Spleen (tissue), 11 donors: Measurements from ENCODE around the gene G6PC3. TPM values are rescaled to one million over a fixed set of nuclear protein-coding genes. Genes with fewer than 3 reads are reported as not detected.
"Not testable (repeated sequence)": the region's sequence is repeated elsewhere in the genome, so short reads cannot be mapped to it uniquely, and the experiment has no call there.

Experiments used
- DNase-seq: peaks from one replicate; pipeline ENCODE4 v3.0.0-alpha.2; 2020
- H3K27ac ChIP-seq, 8 donors: fragments of 200-600 bp; sonication (generic) in 7 of 8; 1 replicate in 4 of 8; 2 replicates in 4 of 8; pipeline versions ENCODE4 v1.5.0 to v1.8.0; 2016 to 2021; ENCODE audit warnings: inconsistent platforms in 4 of 8, mild to moderate bottlenecking in 4 of 8, moderate library complexity in 1 of 8
- H3K27me3 ChIP-seq, 7 donors: fragments of 200-600 bp; sonication (generic) in 6 of 7; replicated peaks in 1 of 7; 1 replicate in 4 of 7; 2 replicates in 3 of 7; pipeline versions ENCODE4 v1.5.0 to v1.8.0; 2016 to 2021; ENCODE audit warnings: inconsistent platforms in 3 of 7, mild to moderate bottlenecking in 1 of 7
- H3K36me3 ChIP-seq, 6 donors: fragments of 200-600 bp; sonication (generic) in 5 of 6; 1 replicate in 4 of 6; 2 replicates in 2 of 6; pipeline versions ENCODE4 v1.5.0 to v1.8.0; 2016 to 2021; ENCODE audit warnings: inconsistent platforms in 2 of 6
- H3K4me1 ChIP-seq, 6 donors: fragments of 200-600 bp; sonication (generic) in 5 of 6; 1 replicate in 3 of 6; 2 replicates in 3 of 6; pipeline versions ENCODE4 v1.5.0 to v1.8.0; 2016 to 2021; ENCODE audit warnings: inconsistent platforms in 3 of 6
- H3K4me3 ChIP-seq, 8 donors: fragments of 200-600 bp; sonication (generic) in 7 of 8; 1 replicate in 4 of 8; 2 replicates in 4 of 8; pipeline versions ENCODE4 v1.5.0 to v1.8.0; 2016 to 2021; ENCODE audit warnings: inconsistent platforms in 4 of 8, mild to moderate bottlenecking in 4 of 8, moderate library complexity in 2 of 8
- H3K9me3 ChIP-seq, 8 donors: fragments of 200-600 bp; sonication (generic) in 7 of 8; 1 replicate in 4 of 8; 2 replicates in 4 of 8; pipeline versions ENCODE4 v1.5.0 to v1.8.0; 2016 to 2021; ENCODE audit warnings: inconsistent platforms in 4 of 8
- CTCF ChIP-seq, 11 experiments: fragments of 200-600 bp in 7 of 11; fragments of 450-650 bp in 4 of 11; sonication (generic) in 4 of 11; IDR thresholded peaks in 8 of 11; conservative IDR thresholded peaks in 3 of 11; 1 replicate in 7 of 11; 2 replicates in 4 of 11; pipeline versions ENCODE4 v1.4.0 to v1.8.0; 2016 to 2021; ENCODE audit warnings: antibody characterized with exemption in 11 of 11, inconsistent platforms in 4 of 11, mild to moderate bottlenecking in 1 of 11
- POLR2A ChIP-seq, 3 donors: fragments of 450-650 bp; IDR thresholded peaks; one replicate each; pipeline ENCODE4 v1.5.1; 2017; ENCODE audit warnings: antibody characterized with exemption in 3 of 3, mild to moderate bottlenecking in 1 of 3
- POLR2AphosphoS5 ChIP-seq, 3 donors: sonication (generic); formaldehyde crosslinking; IDR thresholded peaks; one replicate each; pipeline ENCODE4 v1.5.1; 2017; ENCODE audit warnings: antibody characterized with exemption in 3 of 3
- WGBS, 5 donors: extraction: QIAGEN DNeasy Blood & Tissue Kit in 3 of 5; methylation state at CpG; one replicate each; pipeline versions ENCODE4 v1.1.5 to v1.1.7; 2013 to 2018; 5-methylcytosine and 5-hydroxymethylcytosine counted together
- intact Hi-C: fragments of 100-400 bp; cut with DNase I; formaldehyde crosslinking; loops from one replicate; pipeline ENCODE4 v1.15.0; 2023; ENCODE audit warnings: low total_unique reads
- polyA plus RNA-seq, 3 donors: library from polyadenylated mRNA; stranded (reverse); fragments of 200-250 nt; gene quantifications; one replicate each; pipeline ENCODE4 v1.2.1, GENCODE V29; 2013
- total RNA-seq, 7 donors: library from RNA; depleted of rRNA in 3 of 7; stranded (reverse); fragments of >200 nt in 3 of 7; fragmentation: NEBNext Ultra II Directional in 4 of 7; extraction: Animal tissue kit (Norgen Biotek cat#: 25700) in 4 of 7; gene quantifications; one replicate each; pipeline versions ENCODE4 v1.1.0 to v1.2.1, GENCODE V29; 2016 to 2021
- donor health status: healthy with polysubstance abuse.
- donor health status: DM: no; HTN: no; CAD: no; lungs with moderate emphysema.
- donor health status: DM: no; HTN: no; CAD: no.
- donor health status: Bipolar disorder and iron deficiency.
- donor health status: healthy.
- donor health status: DM: no; HTN: no; CAD: no.
- donor health status: DM: yes; HTN: yes; CAD: no.

G6PC3 gene
- total and polyA plus RNA-seq, 10 donors: 24.9 to 49.2 (median 37.3) TPM

DNA sequence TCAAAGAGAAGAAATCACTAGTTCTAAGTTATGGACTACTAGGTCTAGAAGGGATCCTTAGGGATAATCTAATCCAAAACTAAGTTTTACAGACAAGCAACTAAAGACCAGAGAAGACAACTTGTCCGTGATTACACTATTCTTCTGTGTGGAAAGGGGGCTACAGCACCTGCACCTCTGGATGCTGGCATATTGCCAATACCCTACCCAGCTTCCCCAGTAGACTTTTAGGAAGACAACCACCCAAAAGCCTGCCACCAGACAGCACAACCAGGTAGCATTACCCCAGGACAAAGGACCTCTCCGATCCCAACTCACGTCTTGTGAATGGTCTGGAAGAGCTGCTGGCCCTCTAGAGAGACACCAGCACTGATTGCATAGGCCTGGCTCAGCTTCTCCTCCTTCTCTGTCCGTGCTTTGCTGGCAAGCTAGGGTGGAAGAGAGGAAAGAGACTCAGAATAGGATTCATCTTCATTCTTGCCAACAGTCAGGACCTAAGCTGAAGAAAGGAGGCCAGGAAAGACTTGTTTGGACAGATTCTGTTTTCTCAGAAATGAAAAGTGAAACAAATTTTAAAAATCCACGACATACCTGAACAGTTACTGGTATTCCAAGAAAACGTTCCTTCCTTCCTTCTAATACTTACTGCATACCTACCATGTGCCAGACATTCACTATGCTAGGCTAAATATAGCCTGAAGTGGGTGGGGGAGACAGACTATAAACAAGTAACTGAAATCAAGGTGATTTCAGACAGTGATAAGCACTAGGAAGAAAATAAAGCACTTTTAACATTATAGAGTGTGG, 30.5 kb upstream of the G6PC3 start:
- no peak overlapping the region for H3K4me3 ChIP-seq
- H3K4me1 ChIP-seq: peaks cover 0 to 46% (median 28%) of the 10 kb centered on the region in 6 donors
- H3K36me3 ChIP-seq: peaks cover 3 to 51% (median 34%) of the 10 kb centered on the region in 6 donors
- H3K9me3 ChIP-seq: no peaks in the 10 kb centered on the region
- WGBS, 5 donors: 81 to 90% (median 86%) methylated on average over 6 of the region's 6 CpGs
- intact Hi-C loops: loop anchor here (2.0 kb wide), 1 partner anchor 95 kb away; no protein-coding TSS in a partner anchor
- TF ChIP-seq POLR2AphosphoS5 (IDR thresholded peaks at IDR 0.05): no peak
- TF ChIP-seq POLR2A (IDR thresholded peaks at IDR 0.05): no peak
- TF ChIP-seq CTCF (IDR thresholded peaks at IDR 0.05 in 8 of 11, conservative IDR thresholded peaks at IDR 0.05 in 3 of 11): no peak
- no peak overlapping the region for H3K27ac ChIP-seq
- H3K27me3 ChIP-seq: no peaks in the 10 kb centered on the region
- no peak for DNase-seq

- H3K27me3 ChIP-seq: no peaks in the 10 kb centered on the region
- 44 to 71% (median 54%) methylated on average over 4 of the region's 4 CpGs for WGBS, 5 donors
- no peak for DNase-seq
- peaks cover 0 to 56% (median 14%) of the 10 kb centered on the region in 6 donors for H3K36me3 ChIP-seq
- peaks cover 0 to 46% (median 30%) of the 10 kb centered on the region in 6 donors for H3K4me1 ChIP-seq
- peak overlapping the region in 3 of 8 donors; percentile 15 to 38 (median 19) for H3K27ac ChIP-seq
- intact Hi-C loops: no loop called here
- H3K4me3 ChIP-seq: no peak overlapping the region
- TF ChIP-seq POLR2AphosphoS5 (IDR thresholded peaks at IDR 0.05) (no peak), CTCF (IDR thresholded peaks at IDR 0.05 in 8 of 11, conservative IDR thresholded peaks at IDR 0.05 in 3 of 11) (no peak), POLR2A (IDR thresholded peaks at IDR 0.05) (no peak)
- H3K9me3 ChIP-seq: no peaks in the 10 kb centered on the region
Observed at GRCh38 chr17:44043272-44043696, 27.3 kb upstream of the G6PC3 start.

GRCh38 chr17:44044071-44044470, 26.5 kb upstream of the G6PC3 start:
- intact Hi-C loops: no loop called here
- 29 to 80% (median 62%) methylated on average over 1 of the region's 1 CpG for WGBS, 5 donors
- H3K4me3 ChIP-seq: no peak overlapping the region
- peak overlapping the region in 2 of 8 donors; percentile 15 to 19 for H3K27ac ChIP-seq
- no peak for DNase-seq
- H3K36me3 ChIP-seq: peaks cover 0 to 56% (median 13%) of the 10 kb centered on the region in 6 donors
- peaks cover 0 to 46% (median 30%) of the 10 kb centered on the region in 6 donors for H3K4me1 ChIP-seq
- H3K9me3 ChIP-seq: no peaks in the 10 kb centered on the region
- TF ChIP-seq POLR2A (IDR thresholded peaks at IDR 0.05): no peak
- TF ChIP-seq POLR2AphosphoS5 (IDR thresholded peaks at IDR 0.05): no peak
- TF ChIP-seq CTCF (IDR thresholded peaks at IDR 0.05 in 8 of 11, conservative IDR thresholded peaks at IDR 0.05 in 3 of 11): no peak
- no peaks in the 10 kb centered on the region for H3K27me3 ChIP-seq

DNA sequence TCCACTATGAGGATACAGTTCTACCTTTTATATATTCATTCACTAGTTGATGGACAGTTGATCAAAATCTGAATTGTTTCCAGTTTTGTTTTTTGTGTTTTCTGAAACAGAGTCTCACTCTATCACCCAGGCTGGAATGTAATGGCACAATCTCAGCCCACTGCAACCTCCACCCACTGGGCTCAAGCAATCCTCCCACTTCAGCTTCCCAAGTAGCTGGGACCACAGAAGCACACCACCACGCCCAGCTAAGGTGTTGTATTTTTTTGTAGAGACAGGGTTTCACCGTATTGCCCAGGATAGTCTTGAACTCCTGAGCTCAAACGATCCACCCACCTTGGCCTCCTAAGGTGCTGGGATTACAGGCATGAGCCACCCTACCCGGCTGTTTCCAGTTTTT, 25.0 kb upstream of the G6PC3 start:
- WGBS, 5 donors: 89 to 97% (median 96%) methylated on average over 4 of the region's 4 CpGs

GRCh38 chr17:44046893-44047292, 23.6 kb upstream of the G6PC3 start:
- H3K27ac ChIP-seq, H3K4me3 ChIP-seq, DNase-seq, H3K9me3 ChIP-seq, H3K27me3 ChIP-seq, intact Hi-C loops: not testable (repeated sequence)
- WGBS, 5 donors: 90 to 99% (median 93%) methylated on average over 6 to 7 of the region's 7 CpGs
- Histone ChIP-seq H3K36me3 (peaks cover 0 to 71% (median 36%) of the 10 kb centered on the region in 6 donors), H3K4me1 (peaks cover 0 to 32% (median 17%) of the 10 kb centered on the region in 6 donors)

More for the DNA sequence above, 25.0 kb upstream of the G6PC3 start:
- Histone ChIP-seq H3K27ac (no peak overlapping the region), H3K36me3 (peaks cover 0 to 57% (median 22%) of the 10 kb centered on the region in 6 donors), H3K9me3 (no peaks in the 10 kb centered on the region), H3K27me3 (no peaks in the 10 kb centered on the region), H3K4me1 (peaks cover 0 to 45% (median 25%) of the 10 kb centered on the region in 6 donors), H3K4me3 (no peak overlapping the region)
- no peak for TF ChIP-seq POLR2AphosphoS5 (IDR thresholded peaks at IDR 0.05)
- TF ChIP-seq POLR2A (IDR thresholded peaks at IDR 0.05): no peak
- TF ChIP-seq CTCF (IDR thresholded peaks at IDR 0.05 in 8 of 11, conservative IDR thresholded peaks at IDR 0.05 in 3 of 11): no peak
- DNase-seq: no peak
- intact Hi-C loops: no loop called here
